ENCODE data around the gene ABCB8.

Gene ABCB8

GRCh38 chr7:151087245-151088018 is 59.2 kb downstream of the ABCB8 start:
- DNase-seq (ENCODE audit: low read depth): no peak
- TF ChIP-seq, protein P1, sequence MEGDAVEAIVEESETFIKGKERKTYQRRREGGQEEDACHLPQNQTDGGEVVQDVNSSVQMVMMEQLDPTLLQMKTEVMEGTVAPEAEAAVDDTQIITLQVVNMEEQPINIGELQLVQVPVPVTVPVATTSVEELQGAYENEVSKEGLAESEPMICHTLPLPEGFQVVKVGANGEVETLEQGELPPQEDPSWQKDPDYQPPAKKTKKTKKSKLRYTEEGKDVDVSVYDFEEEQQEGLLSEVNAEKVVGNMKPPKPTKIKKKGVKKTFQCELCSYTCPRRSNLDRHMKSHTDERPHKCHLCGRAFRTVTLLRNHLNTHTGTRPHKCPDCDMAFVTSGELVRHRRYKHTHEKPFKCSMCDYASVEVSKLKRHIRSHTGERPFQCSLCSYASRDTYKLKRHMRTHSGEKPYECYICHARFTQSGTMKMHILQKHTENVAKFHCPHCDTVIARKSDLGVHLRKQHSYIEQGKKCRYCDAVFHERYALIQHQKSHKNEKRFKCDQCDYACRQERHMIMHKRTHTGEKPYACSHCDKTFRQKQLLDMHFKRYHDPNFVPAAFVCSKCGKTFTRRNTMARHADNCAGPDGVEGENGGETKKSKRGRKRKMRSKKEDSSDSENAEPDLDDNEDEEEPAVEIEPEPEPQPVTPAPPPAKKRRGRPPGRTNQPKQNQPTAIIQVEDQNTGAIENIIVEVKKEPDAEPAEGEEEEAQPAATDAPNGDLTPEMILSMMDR (IDR thresholded peaks at IDR 0.05; ENCODE audit: control insufficient read depth, extremely low read depth, insufficient read depth): peak; percentile 52
- H3K4me3 ChIP-seq (ENCODE audit: low read depth, low read length): peak overlapping the region; percentile 93

DNA sequence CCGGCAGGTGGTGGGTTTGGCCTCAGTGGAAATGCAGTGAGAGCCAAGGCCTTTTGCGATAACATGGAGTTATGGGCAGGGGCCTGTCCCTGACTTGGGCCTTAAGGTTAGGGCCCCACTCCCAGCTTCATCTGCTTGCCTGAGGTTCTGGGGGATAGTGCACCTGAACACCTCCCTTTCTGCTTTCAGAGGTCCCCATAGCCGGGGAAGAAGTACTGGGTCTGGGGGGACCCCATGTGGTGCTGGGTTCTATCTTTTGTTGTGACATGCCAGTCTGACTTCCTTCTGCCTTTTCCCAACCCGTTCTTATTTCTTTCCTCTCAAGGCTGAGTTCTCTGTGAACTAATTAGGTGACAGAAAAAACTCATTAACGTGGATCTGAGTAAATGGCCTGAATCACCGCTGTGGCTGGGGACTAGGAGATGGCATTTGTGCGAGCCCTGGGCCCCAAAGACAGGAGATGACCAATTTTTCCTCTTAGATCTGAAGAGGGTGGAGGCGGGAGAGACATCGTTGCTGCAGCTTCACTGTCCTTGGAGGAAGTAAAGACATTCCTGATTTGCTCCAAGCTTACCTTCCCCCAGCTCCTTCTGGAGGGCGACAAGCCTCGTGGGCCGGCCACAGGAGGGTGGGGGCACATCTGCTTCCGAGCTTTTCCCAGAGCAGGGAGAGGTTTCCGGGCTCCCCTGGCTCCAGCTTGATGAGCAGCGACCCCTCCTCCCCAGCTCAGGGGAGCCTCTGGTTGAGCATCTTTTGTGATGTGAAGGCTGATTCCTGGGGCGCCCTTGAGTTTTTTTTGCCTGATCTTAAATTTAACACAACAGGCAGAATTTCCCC is 60.0 kb downstream of the ABCB8 start:
- TF ChIP-seq, protein P1 (IDR thresholded peaks at IDR 0.05; ENCODE audit: control insufficient read depth, extremely low read depth, insufficient read depth): no peak
- no peak for DNase-seq (ENCODE audit: low read depth)
- H3K4me3 ChIP-seq (ENCODE audit: low read depth, low read length): peak overlapping the region; percentile 93

DNA sequence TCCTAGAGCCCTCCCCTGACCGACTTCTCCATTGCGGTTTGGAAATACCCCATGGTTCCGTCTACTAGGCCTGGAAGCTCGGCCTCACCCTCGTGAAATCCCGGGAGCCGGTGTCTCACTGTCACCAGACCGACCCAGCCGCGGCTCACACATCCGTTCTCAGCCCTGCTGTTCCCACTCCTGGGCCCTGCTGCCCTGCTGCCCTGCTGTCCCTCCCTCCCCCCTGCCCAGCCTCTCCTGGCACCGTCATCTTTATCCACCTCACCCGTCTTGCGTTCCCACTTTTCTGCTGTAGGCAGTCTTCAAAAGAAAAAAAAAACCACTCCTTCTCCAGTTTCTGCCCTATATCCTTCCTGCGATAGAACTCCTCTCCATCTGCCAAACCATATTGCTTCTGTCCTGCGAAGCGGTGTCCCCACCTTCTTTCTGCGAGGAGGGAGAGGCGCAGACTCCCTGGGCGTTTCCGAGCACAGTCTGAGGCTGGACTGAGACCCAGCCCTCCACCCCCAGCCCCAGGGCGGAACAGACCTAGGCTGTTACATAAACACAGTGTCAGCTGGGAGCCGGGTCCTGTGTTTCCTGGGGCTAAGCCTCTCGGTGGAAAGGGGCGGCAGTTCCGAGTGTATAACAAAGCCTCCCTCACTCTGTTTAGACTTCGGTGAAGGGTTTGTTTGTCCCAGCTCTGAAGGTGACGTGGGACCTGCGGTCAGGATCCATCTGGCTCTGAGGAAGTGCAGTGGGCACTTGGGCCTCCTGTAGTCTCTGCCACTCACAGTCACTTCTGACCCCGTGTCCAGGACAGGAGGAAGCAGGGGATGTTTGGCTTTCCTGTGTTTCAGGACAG is 60.8 kb downstream of the ABCB8 start:
- TF ChIP-seq, protein P1 (IDR thresholded peaks at IDR 0.05; ENCODE audit: control insufficient read depth, extremely low read depth, insufficient read depth): no peak
- DNase-seq (ENCODE audit: low read depth): no peak
- peak overlapping the region; percentile 93 for H3K4me3 ChIP-seq (ENCODE audit: low read depth, low read length)

DNA sequence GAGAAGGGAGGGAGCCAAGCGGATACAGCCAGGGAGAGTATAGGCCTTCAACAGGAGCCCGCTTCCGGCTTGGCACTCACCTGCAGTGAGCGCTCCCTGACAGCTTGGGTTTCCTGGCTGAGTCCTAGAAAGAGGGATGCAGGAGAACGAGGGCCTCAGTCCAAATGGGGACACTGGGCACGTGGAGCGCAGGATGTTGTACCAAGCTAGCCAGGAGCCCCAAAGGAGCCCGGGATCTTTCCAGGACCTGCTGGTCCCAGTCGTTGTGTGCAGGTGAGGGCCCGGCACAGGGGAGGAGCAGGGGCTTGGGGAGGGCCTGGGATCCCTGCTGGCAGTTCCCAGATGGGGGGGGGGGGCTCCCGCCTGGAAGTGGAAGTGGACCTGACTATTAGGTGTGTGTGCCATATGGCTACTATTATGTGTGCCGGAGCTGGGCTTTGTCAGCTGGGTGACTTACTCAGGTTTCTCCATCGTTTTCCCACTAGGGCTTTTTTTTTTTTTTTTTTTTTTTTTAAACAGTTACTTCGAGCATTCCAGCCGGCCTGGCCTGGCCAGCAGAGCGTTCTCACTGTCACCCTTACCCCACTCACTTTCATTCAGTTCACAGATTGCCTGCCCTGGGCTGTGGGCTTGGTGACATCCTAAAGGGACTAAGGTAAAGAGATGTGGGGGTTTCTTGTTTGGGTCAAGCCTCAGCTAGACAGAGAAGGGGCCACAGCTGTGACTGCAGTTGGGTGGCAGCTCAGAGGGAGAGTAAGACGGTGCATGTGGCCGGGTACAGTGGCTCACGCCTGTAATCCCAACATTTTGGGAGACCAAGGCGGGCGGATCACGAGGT is 61.9 kb downstream of the ABCB8 start:
- TF ChIP-seq, protein P1 (IDR thresholded peaks at IDR 0.05; ENCODE audit: control insufficient read depth, extremely low read depth, insufficient read depth): no peak
- peak overlapping the region; percentile 93; the same call in 1 of the 2 replicates for H3K4me3 ChIP-seq (ENCODE audit: low read depth, low read length)
- no peak for DNase-seq (ENCODE audit: low read depth)

DNA sequence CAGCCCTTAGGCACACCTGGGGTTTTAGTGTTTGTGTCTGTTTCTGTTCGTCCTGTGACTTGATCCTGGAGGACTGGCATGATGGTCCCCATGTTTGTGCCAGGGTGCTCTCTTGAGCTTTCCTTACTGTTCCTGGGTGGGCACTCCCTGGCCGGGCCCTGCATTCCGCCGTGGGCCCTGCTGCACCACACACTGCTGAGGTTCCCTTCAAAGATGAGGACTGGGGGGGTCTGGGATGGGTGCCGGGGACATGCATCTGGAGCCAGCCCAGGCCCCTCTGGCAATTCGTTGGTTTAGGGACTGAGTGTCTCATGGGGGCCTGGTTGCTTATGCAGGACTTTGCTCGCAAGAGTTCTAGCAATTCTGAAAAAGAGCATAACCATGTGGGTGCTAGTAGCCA is 62.8 kb downstream of the ABCB8 start:
- no peak for DNase-seq (ENCODE audit: low read depth)
- TF ChIP-seq, protein P1 (IDR thresholded peaks at IDR 0.05; ENCODE audit: control insufficient read depth, extremely low read depth, insufficient read depth): no peak
- H3K4me3 ChIP-seq (ENCODE audit: low read depth, low read length): no peak overlapping the region

GRCh38 chr7:151091431-151091830 is 63.2 kb downstream of the ABCB8 start:
- TF ChIP-seq, protein P1 (IDR thresholded peaks at IDR 0.05; ENCODE audit: control insufficient read depth, extremely low read depth, insufficient read depth): peak; percentile 56
- no peak for DNase-seq (ENCODE audit: low read depth)
- H3K4me3 ChIP-seq (ENCODE audit: low read depth, low read length): no peak overlapping the region
